Activated T-cell treated with anti-CD3 and anti-CD28 coated beads for 48 hours (primary cell): ENCODE results near the gene DAP.

ENCODE experiments used
- DNase-seq: peaks from one replicate; pipeline ENCODE4 v3.0.0-alpha.2; 2020; ENCODE audit warnings: low read depth

The DAP gene

GRCh38 chr5:10689391-10690081, 71.5 kb downstream of the DAP start:
- no peak for DNase-seq

- no peak for DNase-seq
Observed at GRCh38 chr5:10688651-10689171, 72.3 kb downstream of the DAP start.

- no peak for DNase-seq
Observed at GRCh38 chr5:10686890-10687289, 74.1 kb downstream of the DAP start.

- DNase-seq, result no peak
Observed at GRCh38 chr5:10685115-10685521, 75.9 kb downstream of the DAP start.

- DNase-seq, result no peak
Observed at GRCh38 chr5:10684303-10685086, 76.5 kb downstream of the DAP start.

- DNase-seq, result no peak
Observed at GRCh38 chr5:10682801-10683525, 78.1 kb downstream of the DAP start.

GRCh38 chr5:10681731-10682679, 79.0 kb downstream of the DAP start:
- no peak for DNase-seq

GRCh38 chr5:10680876-10681481, 80.1 kb downstream of the DAP start:
- DNase-seq, result no peak

GRCh38 chr5:10679336-10679988, 81.6 kb downstream of the DAP start:
- no peak for DNase-seq

- DNase-seq, result no peak
Observed at GRCh38 chr5:10678244-10678643, 82.8 kb downstream of the DAP start.

- no peak for DNase-seq
Observed at GRCh38 chr5:10677533-10677932, 83.5 kb downstream of the DAP start.

GRCh38 chr5:10676946-10677345, 84.1 kb downstream of the DAP start:
- no peak for DNase-seq

GRCh38 chr5:10676224-10676623, 84.8 kb downstream of the DAP start:
- no peak for DNase-seq

GRCh38 chr5:10675177-10675700, 85.8 kb downstream of the DAP start:
- DNase-seq, result no peak

- DNase-seq, result no peak
Observed at GRCh38 chr5:10674582-10674981, 86.5 kb downstream of the DAP start.

GRCh38 chr5:10674096-10674495, 86.9 kb downstream of the DAP start:
- DNase-seq, result no peak

- no peak for DNase-seq
Observed at GRCh38 chr5:10673407-10673806, 87.6 kb downstream of the DAP start.

GRCh38 chr5:10673017-10673389, 88.0 kb downstream of the DAP start:
- no peak for DNase-seq

- DNase-seq, result no peak
Observed at GRCh38 chr5:10672146-10673016, 88.7 kb downstream of the DAP start.
